PFSK-1 (cell line): ENCODE measurements around the gene CACNA1I.

Experiments
- POLR2AphosphoS5 ChIP-seq: IDR thresholded peaks from 2 replicates; pipeline ENCODE4 v1.6.1; 2012; ENCODE audit warnings: low read depth, mild to moderate bottlenecking, control low read depth, low read length, moderate library complexity
- TAF1 ChIP-seq: IDR thresholded peaks from 2 replicates; pipeline ENCODE4 v1.6.1; 2012; ENCODE audit warnings: low read length, control low read depth, borderline replicate concordance; ENCODE audit not compliant: insufficient read depth

DNA sequence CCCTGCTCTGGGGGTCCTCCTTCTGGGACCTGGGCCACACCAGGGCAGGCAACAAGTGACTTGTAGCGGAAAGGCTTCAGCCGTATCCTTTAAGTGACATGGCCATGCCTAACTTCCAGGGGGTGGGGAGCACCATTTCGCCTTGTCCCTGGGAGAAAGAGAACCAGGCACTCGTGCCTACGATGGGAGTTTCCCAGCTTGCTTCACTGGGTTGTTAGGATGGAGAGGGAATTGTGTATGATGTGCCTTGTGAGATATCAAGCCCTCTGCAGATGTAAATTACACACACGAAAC lies 151.4 kb downstream of the CACNA1I start:
- no peak for TF ChIP-seq POLR2AphosphoS5
- no peak for TF ChIP-seq TAF1
